Measurements from ENCODE around the gene CABYR.
A peak's percentile ranks its signal among the peaks of the same experiment; 100 is the strongest.

Gene CABYR

GRCh38 chr18:24160086-24160485 lies 21.2 kb downstream of the CABYR start:
- TF ChIP-seq, protein P1, sequence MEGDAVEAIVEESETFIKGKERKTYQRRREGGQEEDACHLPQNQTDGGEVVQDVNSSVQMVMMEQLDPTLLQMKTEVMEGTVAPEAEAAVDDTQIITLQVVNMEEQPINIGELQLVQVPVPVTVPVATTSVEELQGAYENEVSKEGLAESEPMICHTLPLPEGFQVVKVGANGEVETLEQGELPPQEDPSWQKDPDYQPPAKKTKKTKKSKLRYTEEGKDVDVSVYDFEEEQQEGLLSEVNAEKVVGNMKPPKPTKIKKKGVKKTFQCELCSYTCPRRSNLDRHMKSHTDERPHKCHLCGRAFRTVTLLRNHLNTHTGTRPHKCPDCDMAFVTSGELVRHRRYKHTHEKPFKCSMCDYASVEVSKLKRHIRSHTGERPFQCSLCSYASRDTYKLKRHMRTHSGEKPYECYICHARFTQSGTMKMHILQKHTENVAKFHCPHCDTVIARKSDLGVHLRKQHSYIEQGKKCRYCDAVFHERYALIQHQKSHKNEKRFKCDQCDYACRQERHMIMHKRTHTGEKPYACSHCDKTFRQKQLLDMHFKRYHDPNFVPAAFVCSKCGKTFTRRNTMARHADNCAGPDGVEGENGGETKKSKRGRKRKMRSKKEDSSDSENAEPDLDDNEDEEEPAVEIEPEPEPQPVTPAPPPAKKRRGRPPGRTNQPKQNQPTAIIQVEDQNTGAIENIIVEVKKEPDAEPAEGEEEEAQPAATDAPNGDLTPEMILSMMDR (conservative IDR thresholded peaks at IDR 0.05): no peak
- TF ChIP-seq ZFX (IDR thresholded peaks at IDR 0.05): no peak
- no peak overlapping the region for H3K27ac ChIP-seq

DNA sequence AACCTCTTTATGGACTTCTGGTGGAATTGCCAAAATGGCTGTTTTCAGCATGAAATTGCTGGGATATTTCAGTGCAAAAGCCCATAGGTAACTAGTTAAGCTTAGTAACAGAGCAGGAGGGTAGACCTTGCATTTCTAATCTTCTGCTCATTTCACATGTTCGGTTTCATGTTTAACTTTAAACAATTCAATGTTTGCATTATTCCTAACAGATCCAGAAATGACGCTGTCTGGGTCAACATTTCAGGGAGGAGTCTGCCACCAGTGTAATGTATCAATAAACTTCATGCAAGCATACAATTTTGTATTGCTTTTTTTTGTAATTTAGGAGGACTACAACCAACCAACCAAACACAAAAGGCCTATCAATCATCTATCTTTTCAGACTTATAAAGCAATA lies 22.4 kb downstream of the CABYR start:
- TF ChIP-seq, protein P1 (conservative IDR thresholded peaks at IDR 0.05): no peak
- TF ChIP-seq ZFX (IDR thresholded peaks at IDR 0.05): no peak

GRCh38 chr18:24168496-24168895 lies 29.6 kb downstream of the CABYR start:
- TF ChIP-seq, protein P1 (conservative IDR thresholded peaks at IDR 0.05): no peak
- no peak for TF ChIP-seq ZFX (IDR thresholded peaks at IDR 0.05)

More for the DNA sequence above, 22.4 kb downstream of the CABYR start:
- H3K27ac ChIP-seq: no peak overlapping the region

GRCh38 chr18:24170360-24170759 lies 31.5 kb downstream of the CABYR start:
- TF ChIP-seq ZFX (IDR thresholded peaks at IDR 0.05): no peak
- TF ChIP-seq, protein P1 (conservative IDR thresholded peaks at IDR 0.05): no peak

More at GRCh38 chr18:24168496-24168895, 29.6 kb downstream of the CABYR start:
- no peak overlapping the region for H3K27ac ChIP-seq

DNA sequence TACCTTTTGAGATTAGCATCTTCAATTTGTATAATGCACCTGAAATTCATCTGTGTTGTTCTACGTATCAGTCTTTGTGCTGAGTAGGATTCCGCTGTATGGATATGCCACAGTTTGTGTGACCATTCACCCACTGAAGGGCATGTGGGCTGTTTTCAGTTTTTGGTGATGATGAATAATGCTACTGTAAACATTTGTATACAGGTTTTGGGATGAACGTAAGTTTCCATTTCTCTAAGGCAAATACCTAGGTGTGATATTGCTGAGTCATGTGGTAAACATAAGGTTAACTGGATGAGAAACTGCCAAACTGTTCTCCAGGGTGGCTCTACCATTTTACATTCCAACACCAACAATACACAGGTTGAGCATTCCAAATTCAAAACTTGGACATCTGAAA lies 35.1 kb downstream of the CABYR start:
- TF ChIP-seq, protein P1 (conservative IDR thresholded peaks at IDR 0.05): no peak
- TF ChIP-seq ZFX (IDR thresholded peaks at IDR 0.05): no peak
- no peak overlapping the region for H3K27ac ChIP-seq

More at GRCh38 chr18:24170360-24170759, 31.5 kb downstream of the CABYR start:
- no peak overlapping the region for H3K27ac ChIP-seq

DNA sequence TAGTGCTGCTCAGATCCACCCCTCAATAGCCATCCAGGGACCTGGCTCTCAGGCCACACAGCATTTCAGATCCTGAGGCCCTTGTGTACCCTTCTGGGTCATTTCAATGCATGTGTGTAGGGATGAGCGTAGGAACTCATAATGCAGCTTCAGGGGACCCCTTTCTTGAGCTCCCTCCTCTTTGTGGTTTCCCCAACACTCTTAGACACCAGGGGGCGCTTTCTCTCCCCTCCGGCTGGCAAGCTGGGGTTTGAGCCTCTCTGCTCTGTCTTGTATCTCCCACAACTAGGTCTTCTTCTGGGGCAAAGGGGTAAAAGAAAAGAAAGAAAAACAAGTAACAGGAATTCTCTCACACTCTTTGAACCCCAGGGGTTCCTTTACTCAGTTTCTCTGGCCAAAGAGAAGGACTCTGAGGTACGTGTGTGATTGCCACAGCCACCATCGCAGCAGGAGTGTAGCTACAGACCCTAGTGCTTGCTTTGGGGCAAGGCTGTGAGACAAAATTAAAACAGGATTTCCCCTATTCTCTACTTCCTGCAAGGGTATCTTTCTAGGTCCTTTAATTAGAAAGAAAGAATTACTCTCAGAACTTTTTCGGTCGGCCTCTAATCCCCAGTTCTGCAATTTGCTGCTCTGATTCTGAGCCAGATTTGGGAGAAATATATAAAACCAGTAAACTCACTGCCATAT lies 38.0 kb downstream of the CABYR start:
- TF ChIP-seq, protein P1 (conservative IDR thresholded peaks at IDR 0.05): peak; percentile 87
- no peak for TF ChIP-seq ZFX (IDR thresholded peaks at IDR 0.05)
- H3K27ac ChIP-seq: no peak overlapping the region

DNA sequence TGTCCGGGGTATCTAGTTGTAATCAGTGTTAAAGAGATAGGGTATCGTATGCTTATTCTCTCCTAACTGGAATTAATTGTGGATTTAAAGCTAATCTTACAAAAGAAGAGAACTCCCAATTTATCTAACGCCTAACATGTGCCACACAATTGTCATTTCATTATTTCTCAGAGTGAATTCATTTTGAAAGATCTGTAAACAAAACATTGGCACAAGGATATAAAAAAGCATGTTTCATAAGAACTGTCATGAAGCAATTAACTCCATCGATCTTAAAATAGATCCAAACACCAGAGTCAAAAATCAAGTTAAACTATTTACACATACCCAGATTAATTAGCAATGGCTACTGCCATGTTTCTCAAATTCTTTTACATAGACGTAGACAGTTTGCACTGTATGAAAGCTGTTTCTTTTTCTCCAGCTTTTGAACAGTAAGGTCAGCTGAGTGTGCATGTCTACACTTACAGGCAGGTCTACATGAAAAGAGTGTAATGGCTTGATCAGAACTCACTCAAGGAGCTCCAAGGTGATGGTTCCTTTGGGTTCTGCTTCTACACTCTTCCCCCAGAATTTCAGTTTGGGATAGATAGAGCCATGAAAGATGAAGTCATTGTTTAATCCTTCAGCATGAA lies 38.8 kb downstream of the CABYR start:
- TF ChIP-seq ZFX (IDR thresholded peaks at IDR 0.05): no peak
- H3K27ac ChIP-seq: no peak overlapping the region
